ENCODE measurements around the gene C3. TPM values are rescaled to one million over a fixed set of nuclear protein-coding genes. Genes with fewer than 3 reads are reported as not detected.

C3 gene
- total and polyA plus RNA-seq, 2 of the 13 experiments (the other 11 are each of a cell fraction or from before 2014, with no cell fraction given), result 1,455 to 6,272 TPM

DNA sequence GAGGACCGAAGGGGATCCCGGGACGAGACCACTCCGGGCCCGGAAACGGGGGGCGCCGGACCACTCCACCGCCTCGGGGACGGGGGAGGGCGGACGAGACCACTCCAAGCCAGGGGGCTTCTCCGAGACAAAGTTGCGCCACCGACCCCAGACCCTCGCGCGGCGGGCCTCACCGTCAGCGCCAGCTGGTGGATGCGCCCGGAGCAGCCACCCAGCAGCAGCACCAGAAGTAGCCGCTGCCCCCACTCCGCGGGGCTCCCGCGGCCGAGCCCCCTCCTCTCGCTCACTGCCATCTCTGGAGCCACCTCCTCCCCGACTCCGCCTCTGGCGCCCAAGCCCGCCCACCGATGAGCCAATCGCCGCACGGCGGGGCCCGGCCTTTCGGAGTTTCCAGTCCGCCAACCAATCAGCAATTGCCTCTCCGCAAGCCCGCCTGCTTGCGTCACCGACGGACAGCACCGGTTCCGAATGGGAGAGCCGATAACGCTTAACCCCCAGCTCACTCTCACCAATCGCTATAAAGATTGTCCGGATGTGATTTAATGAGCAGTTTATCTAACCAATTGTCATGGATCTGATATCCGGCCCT, 16.9 kb upstream of the C3 start, which contains the start of gene GPR108 (continued):
- TF ChIP-seq, protein P1, sequence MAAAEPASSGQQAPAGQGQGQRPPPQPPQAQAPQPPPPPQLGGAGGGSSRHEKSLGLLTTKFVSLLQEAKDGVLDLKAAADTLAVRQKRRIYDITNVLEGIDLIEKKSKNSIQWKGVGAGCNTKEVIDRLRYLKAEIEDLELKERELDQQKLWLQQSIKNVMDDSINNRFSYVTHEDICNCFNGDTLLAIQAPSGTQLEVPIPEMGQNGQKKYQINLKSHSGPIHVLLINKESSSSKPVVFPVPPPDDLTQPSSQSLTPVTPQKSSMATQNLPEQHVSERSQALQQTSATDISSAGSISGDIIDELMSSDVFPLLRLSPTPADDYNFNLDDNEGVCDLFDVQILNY (CRISPR knock-in tag; conservative IDR thresholded peaks at IDR 0.05), result no peak
- TF ChIP-seq HNF4G (IDR thresholded peaks at IDR 0.05; ENCODE audit: borderline replicate concordance, low read depth, low read length) (0 out of 2 replicates have a peak, but pooled peaks have one; percentile 22), HNF4G (CRISPR knock-in tag; IDR thresholded peaks at IDR 0.05; ENCODE audit: borderline replicate concordance, low read depth) (peak; percentile 26; the same call in 1 of the 2 replicates), ZSCAN12 (CRISPR knock-in tag; IDR thresholded peaks at IDR 0.05) (no peak), SNAI1 (CRISPR knock-in tag; IDR thresholded peaks at IDR 0.05; ENCODE audit: borderline replicate concordance) (no peak), HNRNPK (IDR thresholded peaks at IDR 0.05; ENCODE audit: low read depth, low read length, poor library complexity, severe bottlenecking) (peak; percentile 65), CHD2 (IDR thresholded peaks at IDR 0.05; ENCODE audit: low read depth, low read length) (peak; percentile 69), PHF20 (CRISPR knock-in tag; IDR thresholded peaks at IDR 0.05) (peak; percentile 24; the same call in 1 of the 2 replicates), ZNF33B (CRISPR knock-in tag; IDR thresholded peaks at IDR 0.05) (no peak), ZNF776 (CRISPR knock-in tag; IDR thresholded peaks at IDR 0.05) (peak; percentile 64; the same call in 1 of the 2 replicates), BORCS8-MEF2B (CRISPR knock-in tag; IDR thresholded peaks at IDR 0.05) (0 out of 2 replicates have a peak, but pooled peaks have one; percentile 27), ZNF709 (CRISPR knock-in tag; IDR thresholded peaks at IDR 0.05) (no peak; the same call in 1 of the 2 replicates)
- TF ChIP-seq, protein P2, sequence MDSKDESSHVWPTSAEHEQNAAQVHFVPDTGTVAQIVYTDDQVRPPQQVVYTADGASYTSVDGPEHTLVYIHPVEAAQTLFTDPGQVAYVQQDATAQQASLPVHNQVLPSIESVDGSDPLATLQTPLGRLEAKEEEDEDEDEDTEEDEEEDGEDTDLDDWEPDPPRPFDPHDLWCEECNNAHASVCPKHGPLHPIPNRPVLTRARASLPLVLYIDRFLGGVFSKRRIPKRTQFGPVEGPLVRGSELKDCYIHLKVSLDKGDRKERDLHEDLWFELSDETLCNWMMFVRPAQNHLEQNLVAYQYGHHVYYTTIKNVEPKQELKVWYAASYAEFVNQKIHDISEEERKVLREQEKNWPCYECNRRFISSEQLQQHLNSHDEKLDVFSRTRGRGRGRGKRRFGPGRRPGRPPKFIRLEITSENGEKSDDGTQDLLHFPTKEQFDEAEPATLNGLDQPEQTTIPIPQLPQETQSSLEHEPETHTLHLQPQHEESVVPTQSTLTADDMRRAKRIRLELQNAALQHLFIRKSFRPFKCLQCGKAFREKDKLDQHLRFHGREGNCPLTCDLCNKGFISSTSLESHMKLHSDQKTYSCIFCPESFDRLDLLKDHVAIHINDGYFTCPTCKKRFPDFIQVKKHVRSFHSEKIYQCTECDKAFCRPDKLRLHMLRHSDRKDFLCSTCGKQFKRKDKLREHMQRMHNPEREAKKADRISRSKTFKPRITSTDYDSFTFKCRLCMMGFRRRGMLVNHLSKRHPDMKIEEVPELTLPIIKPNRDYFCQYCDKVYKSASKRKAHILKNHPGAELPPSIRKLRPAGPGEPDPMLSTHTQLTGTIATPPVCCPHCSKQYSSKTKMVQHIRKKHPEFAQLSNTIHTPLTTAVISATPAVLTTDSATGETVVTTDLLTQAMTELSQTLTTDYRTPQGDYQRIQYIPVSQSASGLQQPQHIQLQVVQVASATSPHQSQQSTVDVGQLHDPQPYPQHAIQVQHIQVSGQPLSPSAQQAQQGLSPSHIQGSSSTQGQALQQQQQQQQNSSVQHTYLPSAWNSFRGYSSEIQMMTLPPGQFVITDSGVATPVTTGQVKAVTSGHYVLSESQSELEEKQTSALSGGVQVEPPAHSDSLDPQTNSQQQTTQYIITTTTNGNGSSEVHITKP (CRISPR knock-in tag; IDR thresholded peaks at IDR 0.05; ENCODE audit: low read depth), result peak; percentile 99
- TF ChIP-seq, protein P3, sequence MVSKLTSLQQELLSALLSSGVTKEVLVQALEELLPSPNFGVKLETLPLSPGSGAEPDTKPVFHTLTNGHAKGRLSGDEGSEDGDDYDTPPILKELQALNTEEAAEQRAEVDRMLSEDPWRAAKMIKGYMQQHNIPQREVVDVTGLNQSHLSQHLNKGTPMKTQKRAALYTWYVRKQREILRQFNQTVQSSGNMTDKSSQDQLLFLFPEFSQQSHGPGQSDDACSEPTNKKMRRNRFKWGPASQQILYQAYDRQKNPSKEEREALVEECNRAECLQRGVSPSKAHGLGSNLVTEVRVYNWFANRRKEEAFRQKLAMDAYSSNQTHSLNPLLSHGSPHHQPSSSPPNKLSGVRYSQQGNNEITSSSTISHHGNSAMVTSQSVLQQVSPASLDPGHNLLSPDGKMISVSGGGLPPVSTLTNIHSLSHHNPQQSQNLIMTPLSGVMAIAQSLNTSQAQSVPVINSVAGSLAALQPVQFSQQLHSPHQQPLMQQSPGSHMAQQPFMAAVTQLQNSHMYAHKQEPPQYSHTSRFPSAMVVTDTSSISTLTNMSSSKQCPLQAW (CRISPR knock-in tag; IDR thresholded peaks at IDR 0.05), result peak; percentile 40; the same call in 1 of the 2 replicates
- TF ChIP-seq, protein P4, sequence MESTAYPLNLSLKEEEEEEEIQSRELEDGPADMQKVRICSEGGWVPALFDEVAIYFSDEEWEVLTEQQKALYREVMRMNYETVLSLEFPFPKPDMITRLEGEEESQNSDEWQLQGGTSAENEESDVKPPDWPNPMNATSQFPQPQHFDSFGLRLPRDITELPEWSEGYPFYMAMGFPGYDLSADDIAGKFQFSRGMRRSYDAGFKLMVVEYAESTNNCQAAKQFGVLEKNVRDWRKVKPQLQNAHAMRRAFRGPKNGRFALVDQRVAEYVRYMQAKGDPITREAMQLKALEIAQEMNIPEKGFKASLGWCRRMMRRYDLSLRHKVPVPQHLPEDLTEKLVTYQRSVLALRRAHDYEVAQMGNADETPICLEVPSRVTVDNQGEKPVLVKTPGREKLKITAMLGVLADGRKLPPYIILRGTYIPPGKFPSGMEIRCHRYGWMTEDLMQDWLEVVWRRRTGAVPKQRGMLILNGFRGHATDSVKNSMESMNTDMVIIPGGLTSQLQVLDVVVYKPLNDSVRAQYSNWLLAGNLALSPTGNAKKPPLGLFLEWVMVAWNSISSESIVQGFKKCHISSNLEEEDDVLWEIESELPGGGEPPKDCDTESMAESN (CRISPR knock-in tag; conservative IDR thresholded peaks at IDR 0.05), result 0 out of 2 replicates have a peak, but pooled peaks have one; percentile 47
- TF ChIP-seq, protein P5, sequence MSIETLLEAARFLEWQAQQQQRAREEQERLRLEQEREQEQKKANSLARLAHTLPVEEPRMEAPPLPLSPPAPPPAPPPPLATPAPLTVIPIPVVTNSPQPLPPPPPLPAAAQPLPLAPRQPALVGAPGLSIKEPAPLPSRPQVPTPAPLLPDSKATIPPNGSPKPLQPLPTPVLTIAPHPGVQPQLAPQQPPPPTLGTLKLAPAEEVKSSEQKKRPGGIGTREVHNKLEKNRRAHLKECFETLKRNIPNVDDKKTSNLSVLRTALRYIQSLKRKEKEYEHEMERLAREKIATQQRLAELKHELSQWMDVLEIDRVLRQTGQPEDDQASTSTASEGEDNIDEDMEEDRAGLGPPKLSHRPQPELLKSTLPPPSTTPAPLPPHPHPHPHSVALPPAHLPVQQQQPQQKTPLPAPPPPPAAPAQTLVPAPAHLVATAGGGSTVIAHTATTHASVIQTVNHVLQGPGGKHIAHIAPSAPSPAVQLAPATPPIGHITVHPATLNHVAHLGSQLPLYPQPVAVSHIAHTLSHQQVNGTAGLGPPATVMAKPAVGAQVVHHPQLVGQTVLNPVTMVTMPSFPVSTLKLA (IDR thresholded peaks at IDR 0.05), result no peak
- TF ChIP-seq, protein P6, sequence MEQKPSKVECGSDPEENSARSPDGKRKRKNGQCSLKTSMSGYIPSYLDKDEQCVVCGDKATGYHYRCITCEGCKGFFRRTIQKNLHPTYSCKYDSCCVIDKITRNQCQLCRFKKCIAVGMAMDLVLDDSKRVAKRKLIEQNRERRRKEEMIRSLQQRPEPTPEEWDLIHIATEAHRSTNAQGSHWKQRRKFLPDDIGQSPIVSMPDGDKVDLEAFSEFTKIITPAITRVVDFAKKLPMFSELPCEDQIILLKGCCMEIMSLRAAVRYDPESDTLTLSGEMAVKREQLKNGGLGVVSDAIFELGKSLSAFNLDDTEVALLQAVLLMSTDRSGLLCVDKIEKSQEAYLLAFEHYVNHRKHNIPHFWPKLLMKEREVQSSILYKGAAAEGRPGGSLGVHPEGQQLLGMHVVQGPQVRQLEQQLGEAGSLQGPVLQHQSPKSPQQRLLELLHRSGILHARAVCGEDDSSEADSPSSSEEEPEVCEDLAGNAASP (CRISPR knock-in tag; IDR thresholded peaks at IDR 0.05; ENCODE audit: borderline replicate concordance), result no peak
